HepG2 (cell line): ENCODE results near the gene THAP5. TPM values are rescaled to one million over a fixed set of nuclear protein-coding genes. Genes with fewer than 3 reads are reported as not detected.

Experiments used
- ATAC-seq: fragments of 200-7000 bp; cut with Tn5 transposase; 3 replicates; pipeline ENCODE4 v1.9.1; 2020; ENCODE audit warnings: mild to moderate bottlenecking, moderate library complexity
- BruUV-seq: library from RNA; stranded (reverse); fragments of 400-500 nt; replicated peaks from 2 replicates; lab custom pipeline; 2021; lab: Mats Ljungman, UMichigan
- CTCF ChIA-PET: fragments of 300-600 bp; formaldehyde crosslinking; extraction: SDS; loops from one replicate; lab custom pipeline; 2021; ENCODE audit warnings: low total read pairs, inconsistent platforms, low intra/inter-chr PET ratio; lab: Yijun Ruan, JAX
- POLR2A ChIA-PET: fragments of 350-600 bp; sonication (Branson Sonifier 250); formaldehyde crosslinking; loops from one replicate; lab custom pipeline; 2020; ENCODE audit warnings: antibody characterized with exemption, inconsistent platforms; lab: Yijun Ruan, JAX
- DNase-seq: peaks from one replicate; pipeline ENCODE4 v3.0.0-alpha.2; 2015; ENCODE audit warnings: low spot score
- FAIRE-seq: peaks from 3 replicates; lab custom pipeline; 2011; peaks lifted over from hg19 to GRCh38; lab: Jason Lieb, UNC
- H2AFZ ChIP-seq: one replicate; pipeline ENCODE4 v1.6.1; 2011; ENCODE audit warnings: low read length, inconsistent platforms
- H3K27ac ChIP-seq: fragments of 300-600 bp; 3 replicates; pipeline ENCODE4 v1.8.0; 2011; ENCODE audit warnings: mixed run types, mild to moderate bottlenecking, mixed read lengths, low read length, inconsistent platforms; ENCODE audit not compliant: insufficient read depth; ENCODE audit errors: extremely low read length
- H3K27me3 ChIP-seq, 2 experiments: fragments of 200-600 bp in 1 of 2; 2 replicates in 1 of 2; 3 replicates in 1 of 2; pipeline versions ENCODE4 v1.6.0 to v1.8.0; 2011; ENCODE audit warnings: low read length in 2 of 2, mild to moderate bottlenecking in 2 of 2, moderate library complexity in 2 of 2, inconsistent platforms in 1 of 2; ENCODE audit not compliant: insufficient read depth in 2 of 2, control insufficient read depth in 1 of 2
- H3K36me3 ChIP-seq, 2 experiments: fragments of 200-600 bp in 1 of 2; replicated peaks in 1 of 2; 2 replicates in 1 of 2; 3 replicates in 1 of 2; pipeline versions ENCODE4 v1.5.1 to v1.8.0; 2011; ENCODE audit warnings: low read length in 2 of 2, inconsistent platforms in 1 of 2; ENCODE audit not compliant: insufficient read depth in 2 of 2, control insufficient read depth in 1 of 2
- H3K4me1 ChIP-seq: 2 replicates; pipeline ENCODE4 v1.5.1; 2012; ENCODE audit warnings: low read length, inconsistent platforms; ENCODE audit not compliant: insufficient read depth
- H3K4me2 ChIP-seq: 2 replicates; pipeline ENCODE4 v1.6.0; 2011; ENCODE audit warnings: low read depth, low read length, inconsistent platforms
- H3K4me3 ChIP-seq, 3 experiments: fragments of 200-600 bp in 1 of 3; sonication (generic), shearing (Covaris generic) in 1 of 3; replicated peaks in 1 of 3; 2 replicates each; pipeline ENCODE4 v1.5.1; 2011 to 2016; ENCODE audit warnings: low read length in 3 of 3, inconsistent platforms in 2 of 3, low read depth in 2 of 3, mild to moderate bottlenecking in 2 of 3, control low read depth in 1 of 3, mixed read lengths in 1 of 3; ENCODE audit not compliant: insufficient read depth in 1 of 3
- H3K79me2 ChIP-seq: one replicate; pipeline ENCODE4 v1.6.1; 2011; ENCODE audit warnings: low read length, inconsistent platforms; ENCODE audit not compliant: insufficient read depth
- H3K9ac ChIP-seq: 2 replicates; pipeline ENCODE4 v1.6.0; 2011; ENCODE audit warnings: mild to moderate bottlenecking, low read depth, low read length, inconsistent platforms; ENCODE audit not compliant: insufficient read depth
- H3K9me3 ChIP-seq: 2 replicates; pipeline ENCODE4 v1.5.1; 2012; ENCODE audit warnings: mild to moderate bottlenecking, low read length
- H4K20me1 ChIP-seq: 2 replicates; pipeline ENCODE4 v1.6.0; 2011; ENCODE audit warnings: inconsistent platforms, mild to moderate bottlenecking, low read length, moderate library complexity; ENCODE audit not compliant: insufficient read depth
- MIER2 ChIP-seq: IDR thresholded peaks from 2 replicates; pipeline ENCODE4 v1.6.1; 2016; ENCODE audit warnings: missing biosample characterization, missing genetic modification reagents
- PPARG ChIP-seq: conservative IDR thresholded peaks from 2 replicates; pipeline ENCODE4 v1.6.1; 2016; ENCODE audit warnings: missing biosample characterization, missing genetic modification reagents
- RARA ChIP-seq: IDR thresholded peaks from 2 replicates; pipeline ENCODE4 v1.6.1; 2016; ENCODE audit warnings: missing genetic modification reagents, missing compliant biosample characterization
- ZFP37 ChIP-seq: sonication (generic); formaldehyde crosslinking; IDR thresholded peaks from 2 replicates; pipeline ENCODE4 v1.4.0; 2020; ENCODE audit warnings: missing genetic modification reagents, borderline replicate concordance
- ZNF124 ChIP-seq: sonication (generic); formaldehyde crosslinking; IDR thresholded peaks from 2 replicates; pipeline ENCODE4 v1.4.0; 2020; ENCODE audit warnings: missing genetic modification reagents
- ZNF17 ChIP-seq: sonication (generic); formaldehyde crosslinking; IDR thresholded peaks from 2 replicates; pipeline ENCODE4 v1.5.0; 2020; ENCODE audit warnings: mild to moderate bottlenecking, missing genetic modification reagents
- ZNF740 ChIP-seq: sonication (generic); formaldehyde crosslinking; IDR thresholded peaks from 2 replicates; pipeline ENCODE4 v1.4.0; 2020; ENCODE audit warnings: missing genetic modification reagents
- WGBS: methylation state at CpG from one replicate; pipeline ENCODE4 v1.1.6; 2017; ENCODE audit warnings: low lambda C conversion rate; 5-methylcytosine and 5-hydroxymethylcytosine counted together
- in situ Hi-C: cut with HindIII; loops from 2 replicates; pipeline ENCODE4 v1.10.0; 2017; ENCODE audit warnings: low pct_unique_long_range_greater_than_20kb; ENCODE audit not compliant: extremely low pct_ligation_motif_present
- intact Hi-C: fragments of 100-400 bp; cut with micrococcal nuclease; formaldehyde crosslinking; loops from one replicate; pipeline ENCODE4 v1.10.0; 2022; ENCODE audit not compliant: unreplicated experiment
- polyA plus RNA-seq, 8 experiments: library from polyadenylated mRNA; depleted of rRNA in 3 of 8; stranded (reverse) in 7 of 8; unstranded in 1 of 8; fragments of >200 nt; fragmentation: Illumina TruSeq in 4 of 8; extraction: Trizol in 4 of 8; gene quantifications; 2 replicates each; pipeline versions ENCODE4 v1.2.1 to v1.2.3, GENCODE V29; 2011 to 2016; ENCODE audit warnings: low read depth in 4 of 8, missing spikeins in 1 of 8, mixed read lengths in 1 of 8; ENCODE audit not compliant: insufficient read depth in 1 of 8
- total RNA-seq, 5 experiments: library from RNA; depleted of rRNA; stranded (reverse); fragments of >200 nt; fragmentation: Illumina TruSeq; extraction: Trizol; gene quantifications; 2 replicates each; pipeline ENCODE4 v1.2.3, GENCODE V29; 2016; ENCODE audit warnings: low read depth in 1 of 5
- TF ChIP-seq, protein P1 (sequence below): sonication (generic); formaldehyde crosslinking; IDR thresholded peaks from 2 replicates; pipeline ENCODE4 v1.8.1; 2023; ENCODE audit warnings: missing genetic modification reagents, inconsistent platforms, borderline replicate concordance
- TF ChIP-seq, protein P2 (sequence below): IDR thresholded peaks from 2 replicates; pipeline ENCODE4 v1.6.1; 2016; ENCODE audit warnings: mild to moderate bottlenecking, missing biosample characterization, missing genetic modification reagents

Gene THAP5
- total and polyA plus RNA-seq, 2 of the 13 experiments (the other 11 are each of a cell fraction or from before 2014, with no cell fraction given) = 3.6 to 11.8 TPM

DNA sequence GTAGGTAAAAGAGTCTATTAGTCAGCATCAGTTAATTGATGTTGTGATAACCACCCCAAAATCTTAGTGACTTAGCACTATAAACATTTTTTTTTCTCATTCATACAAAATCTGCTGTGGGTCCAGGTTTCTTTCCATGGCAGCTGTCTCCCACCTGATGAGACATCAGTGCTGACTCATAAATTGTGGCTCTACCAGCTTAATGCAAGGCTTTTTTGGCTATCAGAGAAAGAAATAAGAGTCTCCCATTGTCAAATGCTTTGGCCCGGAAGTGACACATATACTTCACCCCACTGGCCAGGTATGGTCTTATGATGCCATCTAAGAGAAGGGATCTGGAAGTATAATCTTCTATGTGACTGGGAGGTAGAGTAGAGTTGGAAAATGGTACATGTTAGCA is 14.7 kb upstream of the THAP5 start:
- WGBS = 76% methylated on average over 1 of the region's 1 CpG
- Histone ChIP-seq H4K20me1 (no peaks in the 10 kb centered on the region), H2AFZ (no peak overlapping the region), H3K9ac (no peak overlapping the region), H3K79me2 (no peaks in the 10 kb centered on the region), H3K27me3 (no peaks in the 10 kb centered on the region), H3K27ac (no peak overlapping the region), H3K4me3 (no peak overlapping the region), H3K36me3 (no peaks in the 10 kb centered on the region), H3K9me3 (no peaks in the 10 kb centered on the region), H3K4me2 (no peak overlapping the region), H3K4me1 (peaks cover 16% of the 10 kb centered on the region)
- intact Hi-C loops (no loop called here), in situ Hi-C loops (no loop called here)
- CTCF ChIA-PET = no interaction called here
- TF ChIP-seq ZNF17 (CRISPR knock-in tag) (no peak), ZNF740 (CRISPR knock-in tag) (no peak), ZFP37 (CRISPR knock-in tag) (no peak), PPARG (CRISPR knock-in tag) (no peak), MIER2 (no peak), ZNF124 (CRISPR knock-in tag) (no peak), RARA (no peak)
- TF ChIP-seq, protein P1, sequence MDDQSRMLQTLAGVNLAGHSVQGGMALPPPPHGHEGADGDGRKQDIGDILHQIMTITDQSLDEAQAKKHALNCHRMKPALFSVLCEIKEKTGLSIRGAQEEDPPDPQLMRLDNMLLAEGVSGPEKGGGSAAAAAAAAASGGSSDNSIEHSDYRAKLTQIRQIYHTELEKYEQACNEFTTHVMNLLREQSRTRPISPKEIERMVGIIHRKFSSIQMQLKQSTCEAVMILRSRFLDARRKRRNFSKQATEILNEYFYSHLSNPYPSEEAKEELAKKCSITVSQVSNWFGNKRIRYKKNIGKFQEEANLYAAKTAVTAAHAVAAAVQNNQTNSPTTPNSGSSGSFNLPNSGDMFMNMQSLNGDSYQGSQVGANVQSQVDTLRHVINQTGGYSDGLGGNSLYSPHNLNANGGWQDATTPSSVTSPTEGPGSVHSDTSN (CRISPR knock-in tag) = no peak
- TF ChIP-seq, protein P2, sequence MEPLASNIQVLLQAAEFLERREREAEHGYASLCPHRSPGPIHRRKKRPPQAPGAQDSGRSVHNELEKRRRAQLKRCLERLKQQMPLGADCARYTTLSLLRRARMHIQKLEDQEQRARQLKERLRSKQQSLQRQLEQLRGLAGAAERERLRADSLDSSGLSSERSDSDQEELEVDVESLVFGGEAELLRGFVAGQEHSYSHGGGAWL (CRISPR knock-in tag) = no peak
- POLR2A ChIA-PET = no interaction called here
- BruUV-seq = no TSS peak
- DNase-seq (no peak), ATAC-seq (no peak), FAIRE-seq (no peak)
